Calu3 (cell line): ENCODE measurements around the gene CEMIP. TPM values are rescaled to one million over a fixed set of nuclear protein-coding genes. Genes with fewer than 3 reads are reported as not detected.

Experiments used
- BruUV-seq: library from RNA; stranded (reverse); fragments of 400-500 nt; replicated peaks from 2 replicates; lab custom pipeline; 2021; lab: Mats Ljungman, UMichigan
- CTCF ChIA-PET: fragments of 300-600 bp; sonication (Branson Sonifier 250); formaldehyde crosslinking; loops from one replicate; lab custom pipeline; 2022; ENCODE audit warnings: antibody characterized with exemption; lab: Charles Lee
- DNase-seq: peaks from one replicate; pipeline ENCODE4 v3.0.0; 2022
- H3K27ac Mint-ChIP-seq: one replicate; pipeline ENCODE4 v1.8.0; 2022; ENCODE audit warnings: mixed read lengths; ENCODE audit not compliant: unreplicated experiment
- H3K27me3 Mint-ChIP-seq: one replicate; pipeline ENCODE4 v1.8.0; 2022; ENCODE audit warnings: mixed read lengths; ENCODE audit not compliant: unreplicated experiment
- H3K36me3 Mint-ChIP-seq: one replicate; pipeline ENCODE4 v1.8.0; 2022; ENCODE audit warnings: mild to moderate bottlenecking, moderate library complexity, mixed read lengths; ENCODE audit not compliant: insufficient read depth, unreplicated experiment
- H3K4me1 Mint-ChIP-seq: one replicate; pipeline ENCODE4 v1.8.0; 2022; ENCODE audit warnings: mild to moderate bottlenecking, low read depth, mixed read lengths; ENCODE audit not compliant: unreplicated experiment
- H3K4me3 Mint-ChIP-seq: one replicate; pipeline ENCODE4 v1.8.0; 2022; ENCODE audit warnings: mild to moderate bottlenecking, low read depth, moderate library complexity, mixed read lengths; ENCODE audit not compliant: unreplicated experiment
- H3K9me3 Mint-ChIP-seq: one replicate; pipeline ENCODE4 v1.8.0; 2022; ENCODE audit warnings: low read depth, mixed read lengths; ENCODE audit not compliant: unreplicated experiment
- intact Hi-C: fragments of 100-400 bp; cut with micrococcal nuclease; formaldehyde crosslinking; loops from one replicate; pipeline ENCODE4 v1.10.0; 2022; ENCODE audit not compliant: unreplicated experiment
- total RNA-seq: library from RNA; stranded (reverse); gene quantifications from 2 replicates; pipeline ENCODE4 v1.2.3, GENCODE V29; 2022
- TF ChIP-seq, protein P1 (sequence below): fragments of 200-600 bp; IDR thresholded peaks from one replicate; pipeline ENCODE4 v1.8.0; 2022; ENCODE audit warnings: antibody characterized with exemption; ENCODE audit not compliant: unreplicated experiment

Gene CEMIP
- total RNA-seq, 1 experiment from 2014 or later = 1.8 TPM

DNA sequence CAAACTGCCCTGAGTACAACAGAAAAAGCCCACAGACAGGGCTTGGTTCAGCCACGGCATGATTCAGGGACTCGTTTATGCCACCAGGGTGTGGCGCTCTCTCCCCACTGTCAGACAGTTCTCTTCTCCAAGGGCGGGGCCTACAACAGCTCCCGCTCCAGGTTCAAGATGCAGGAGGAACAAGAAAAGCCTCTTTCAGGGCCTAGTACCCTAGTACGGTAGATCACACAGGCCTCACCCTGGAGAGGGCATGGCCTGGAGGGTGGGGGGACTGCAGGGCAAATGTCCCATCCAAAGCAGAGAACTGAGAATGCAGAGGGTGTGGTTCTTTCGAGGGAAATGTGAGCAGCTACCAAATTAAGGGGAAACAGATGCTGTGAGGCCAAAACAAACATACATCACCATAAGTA lies 198.5 kb downstream of the CEMIP start:
- Mint-ChIP-seq H3K9me3 (no peaks in the 10 kb centered on the region), H3K4me1 (peaks cover 31% of the 10 kb centered on the region), H3K36me3 (peaks cover 33% of the 10 kb centered on the region), H3K27ac (peak overlapping the region; percentile 72), H3K4me3 (no peak overlapping the region), H3K27me3 (no peaks in the 10 kb centered on the region)
- peak; percentile 53 for DNase-seq
- TF ChIP-seq, protein P1, sequence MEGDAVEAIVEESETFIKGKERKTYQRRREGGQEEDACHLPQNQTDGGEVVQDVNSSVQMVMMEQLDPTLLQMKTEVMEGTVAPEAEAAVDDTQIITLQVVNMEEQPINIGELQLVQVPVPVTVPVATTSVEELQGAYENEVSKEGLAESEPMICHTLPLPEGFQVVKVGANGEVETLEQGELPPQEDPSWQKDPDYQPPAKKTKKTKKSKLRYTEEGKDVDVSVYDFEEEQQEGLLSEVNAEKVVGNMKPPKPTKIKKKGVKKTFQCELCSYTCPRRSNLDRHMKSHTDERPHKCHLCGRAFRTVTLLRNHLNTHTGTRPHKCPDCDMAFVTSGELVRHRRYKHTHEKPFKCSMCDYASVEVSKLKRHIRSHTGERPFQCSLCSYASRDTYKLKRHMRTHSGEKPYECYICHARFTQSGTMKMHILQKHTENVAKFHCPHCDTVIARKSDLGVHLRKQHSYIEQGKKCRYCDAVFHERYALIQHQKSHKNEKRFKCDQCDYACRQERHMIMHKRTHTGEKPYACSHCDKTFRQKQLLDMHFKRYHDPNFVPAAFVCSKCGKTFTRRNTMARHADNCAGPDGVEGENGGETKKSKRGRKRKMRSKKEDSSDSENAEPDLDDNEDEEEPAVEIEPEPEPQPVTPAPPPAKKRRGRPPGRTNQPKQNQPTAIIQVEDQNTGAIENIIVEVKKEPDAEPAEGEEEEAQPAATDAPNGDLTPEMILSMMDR = peak; percentile 19
- no TSS peak for BruUV-seq
- intact Hi-C loops = loop anchor here (5.0 kb wide), 1 partner anchor 290 kb away; no protein-coding TSS in a partner anchor
- CTCF ChIA-PET = interaction anchor here (1.2 to 1.7 kb wide), 2 partner anchors 9 to 288 kb away, joined by 4 to 6 read pairs; no protein-coding TSS in a partner anchor

DNA sequence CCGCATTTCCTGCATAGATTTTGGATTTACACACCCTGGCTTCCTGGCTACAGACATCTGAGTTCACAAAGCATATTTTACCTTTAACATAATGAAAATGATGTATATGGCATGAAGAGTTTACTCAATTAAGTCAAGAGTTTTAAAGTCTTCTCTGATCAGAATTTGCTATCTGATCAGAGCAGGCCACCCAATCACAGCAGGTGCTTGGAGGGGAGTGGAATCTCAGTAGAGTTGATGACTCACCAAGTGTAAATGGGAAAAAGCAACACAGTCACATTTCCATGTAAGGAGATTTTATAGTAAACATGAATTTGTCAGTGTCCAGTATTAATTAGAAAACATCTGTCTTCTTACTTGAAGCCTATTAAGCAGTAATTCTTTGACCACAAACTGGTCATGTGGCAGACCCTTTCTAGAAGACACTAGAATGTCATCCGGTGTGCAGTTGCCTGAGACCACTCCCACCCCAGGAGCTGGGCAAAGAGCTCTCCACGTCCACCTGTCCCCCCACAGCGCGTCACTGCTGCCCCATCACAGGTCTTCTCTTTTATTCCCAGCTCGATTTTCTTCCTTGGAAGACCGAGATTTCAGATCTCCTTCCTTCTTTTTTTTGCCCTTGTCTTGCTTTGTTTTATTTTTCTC lies 199.6 kb downstream of the CEMIP start:
- DNase-seq = no peak
- peak overlapping the region; percentile 3 for H3K4me3 Mint-ChIP-seq
- TF ChIP-seq, protein P1 = no peak
- H3K9me3 Mint-ChIP-seq = no peaks in the 10 kb centered on the region
- no peaks in the 10 kb centered on the region for H3K27me3 Mint-ChIP-seq
- intact Hi-C loops = loop anchor here (5.0 kb wide), 1 partner anchor 288 kb away; no protein-coding TSS in a partner anchor
- peaks cover 34% of the 10 kb centered on the region for H3K36me3 Mint-ChIP-seq
- peaks cover 31% of the 10 kb centered on the region for H3K4me1 Mint-ChIP-seq
- CTCF ChIA-PET = no interaction called here
- TSS peak; percentile 60 for BruUV-seq
- peak overlapping the region; percentile 72 for H3K27ac Mint-ChIP-seq

DNA sequence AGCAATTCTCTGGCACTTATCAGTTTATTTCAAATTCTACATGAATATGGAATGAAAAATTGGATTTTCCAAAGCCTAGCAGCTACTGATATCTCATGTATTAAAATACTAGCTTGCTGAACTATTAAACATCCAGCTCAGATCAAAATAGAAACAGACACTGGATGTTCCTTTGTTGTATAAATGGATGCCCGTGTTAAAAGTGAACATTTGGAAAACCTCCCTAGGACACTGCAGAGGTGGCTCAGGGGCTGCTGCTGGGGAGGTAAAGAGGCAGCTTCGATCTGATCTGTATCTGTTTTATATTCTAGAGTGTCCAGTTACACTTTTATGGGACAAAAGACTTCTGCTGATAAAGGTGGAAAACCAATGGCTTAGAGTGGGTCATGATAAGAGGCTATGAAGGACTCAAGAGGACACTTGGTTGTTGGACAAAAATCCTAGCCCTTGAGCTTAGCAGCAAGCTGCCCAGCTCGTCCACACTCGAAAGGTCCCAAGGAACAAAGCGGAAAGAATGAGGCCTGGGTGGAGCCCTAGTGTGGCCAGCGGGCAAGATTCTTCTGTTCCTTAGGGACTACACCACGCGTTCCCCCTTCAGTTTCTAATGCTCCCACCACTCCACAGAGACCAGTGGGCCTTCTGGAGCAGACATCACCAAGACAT lies 200.5 kb downstream of the CEMIP start:
- TF ChIP-seq, protein P1 = no peak
- Mint-ChIP-seq H3K4me3 (peak overlapping the region; percentile 3), H3K27ac (peak overlapping the region; percentile 72), H3K4me1 (peaks cover 31% of the 10 kb centered on the region), H3K36me3 (peaks cover 29% of the 10 kb centered on the region), H3K27me3 (no peaks in the 10 kb centered on the region), H3K9me3 (no peaks in the 10 kb centered on the region)
- DNase-seq = no peak
- CTCF ChIA-PET = no interaction called here
- BruUV-seq = no TSS peak
- intact Hi-C loops = loop anchor here (5.0 kb wide), 1 partner anchor 288 kb away; no protein-coding TSS in a partner anchor

DNA sequence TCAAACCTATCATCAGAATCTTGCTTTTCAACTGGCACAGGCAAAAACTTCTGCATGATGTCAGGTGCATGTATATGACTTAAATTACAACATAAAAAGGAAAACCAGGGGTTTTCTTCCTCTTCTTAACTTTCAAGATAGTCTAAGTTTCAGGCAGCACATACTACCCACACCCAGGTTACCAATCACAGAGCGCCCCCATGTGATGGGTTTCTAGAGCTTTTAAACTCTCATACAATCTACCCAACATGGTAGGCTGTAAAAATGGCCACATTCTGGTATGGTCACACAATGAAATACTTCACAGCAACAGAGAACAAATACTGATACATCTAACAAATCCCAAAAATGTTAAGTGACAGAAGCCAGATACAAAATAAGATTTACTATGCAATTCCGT lies 203.0 kb downstream of the CEMIP start:
- no peaks in the 10 kb centered on the region for H3K27me3 Mint-ChIP-seq
- peaks cover 29% of the 10 kb centered on the region for H3K36me3 Mint-ChIP-seq
- H3K27ac Mint-ChIP-seq = no peak overlapping the region
- TF ChIP-seq, protein P1 = no peak
- intact Hi-C loops = no loop called here
- no peak overlapping the region for H3K4me3 Mint-ChIP-seq
- peaks cover 45% of the 10 kb centered on the region for H3K4me1 Mint-ChIP-seq
- CTCF ChIA-PET = no interaction called here
- BruUV-seq = no TSS peak
- H3K9me3 Mint-ChIP-seq = no peaks in the 10 kb centered on the region
- no peak for DNase-seq
